SU-DHL-6 (cell line): ENCODE data around the gene PLSCR3.
A peak's percentile ranks its signal among the peaks of the same experiment; 100 is the strongest.

Experiments used
- H2AFZ ChIP-seq: fragments of 200-600 bp; sonication (generic); 2 replicates; pipeline ENCODE4 v1.6.1; 2014; ENCODE audit warnings: low read depth, mild to moderate bottlenecking, moderate library complexity, mixed read lengths, antibody characterized with exemption, low read length; ENCODE audit not compliant: severe bottlenecking
- H3F3A ChIP-seq: fragments of 200-600 bp; shearing (Covaris generic); 2 replicates; pipeline ENCODE4 v1.6.0; 2016; ENCODE audit warnings: antibody characterized with exemption, mild to moderate bottlenecking; ENCODE audit not compliant: insufficient read depth
- H3K27ac ChIP-seq: fragments of 200-600 bp; sonication (generic); 2 replicates; pipeline ENCODE4 v1.5.1; 2016; ENCODE audit warnings: low read depth, mild to moderate bottlenecking, low read length, moderate library complexity, mixed read lengths
- H3K27me3 ChIP-seq: fragments of 200-600 bp; sonication (generic), shearing (Covaris generic); 2 replicates; pipeline ENCODE4 v1.6.0; 2014; ENCODE audit warnings: mild to moderate bottlenecking, low read length
- H3K36me3 ChIP-seq: fragments of 200-600 bp; sonication (generic); 2 replicates; pipeline ENCODE4 v1.6.1; 2014; ENCODE audit warnings: mild to moderate bottlenecking, low read length, mixed read lengths
- H3K4me2 ChIP-seq: fragments of 300-600, 200-600 bp; shearing (Covaris generic), sonication (generic); 2 replicates; pipeline ENCODE4 v1.6.0; 2014; ENCODE audit warnings: low read length, low read depth, mild to moderate bottlenecking; ENCODE audit not compliant: poor library complexity, severe bottlenecking
- H3K4me3 ChIP-seq: fragments of 200-600 bp; sonication (generic); 2 replicates; pipeline ENCODE4 v1.5.1; 2014; ENCODE audit warnings: antibody characterized with exemption, low read length, mild to moderate bottlenecking, mixed read lengths; ENCODE audit not compliant: insufficient read depth, poor library complexity, severe bottlenecking
- H3K79me2 ChIP-seq: fragments of 200-600 bp; sonication (generic); 2 replicates; pipeline ENCODE4 v1.6.1; 2014; ENCODE audit warnings: mild to moderate bottlenecking, low read length, moderate library complexity; ENCODE audit not compliant: insufficient read depth
- H3K9ac ChIP-seq: fragments of 200-600 bp; sonication (generic); 2 replicates; pipeline ENCODE4 v1.7.0; 2014; ENCODE audit warnings: mild to moderate bottlenecking, low read length
- H3K9me2 ChIP-seq: fragments of 200-600 bp; sonication (generic); replicated peaks from 2 replicates; pipeline ENCODE4 v1.6.1; 2014; ENCODE audit warnings: low read length; ENCODE audit not compliant: insufficient read depth
- H3K9me3 ChIP-seq: fragments of 200-600 bp; sonication (generic); 2 replicates; pipeline ENCODE4 v1.6.1; 2014; ENCODE audit warnings: low read length, mixed read lengths; ENCODE audit not compliant: insufficient read depth
- H4K20me1 ChIP-seq: fragments of 200-600 bp; sonication (generic); 2 replicates; pipeline ENCODE4 v1.6.1; 2014; ENCODE audit warnings: low read depth, mild to moderate bottlenecking, antibody characterized with exemption, low read length, moderate library complexity, mixed read lengths
- EZH2phosphoT487 ChIP-seq: fragments of 200-600 bp; sonication (generic), shearing (Covaris generic); conservative IDR thresholded peaks from 2 replicates; pipeline ENCODE4 v1.6.1; 2018; ENCODE audit warnings: mild to moderate bottlenecking, antibody characterized with exemption, low read length, moderate library complexity, mixed read lengths
- TF ChIP-seq, protein P1 (sequence below): fragments of 200-600 bp; sonication (generic); IDR thresholded peaks from one replicate; pipeline ENCODE4 v1.5.1; 2017; ENCODE audit warnings: antibody characterized with exemption, mild to moderate bottlenecking, low read length, moderate library complexity; ENCODE audit not compliant: insufficient read depth, poor library complexity, severe bottlenecking

The PLSCR3 gene

GRCh38 chr17:7352503-7352889 lies 41.8 kb downstream of the PLSCR3 start:
- no peaks in the 10 kb centered on the region for H3K36me3 ChIP-seq
- H3K4me3 ChIP-seq = peak overlapping the region; percentile 71
- peak overlapping the region; percentile 16; the same call in 1 of the 2 replicates for H3K27ac ChIP-seq

DNA sequence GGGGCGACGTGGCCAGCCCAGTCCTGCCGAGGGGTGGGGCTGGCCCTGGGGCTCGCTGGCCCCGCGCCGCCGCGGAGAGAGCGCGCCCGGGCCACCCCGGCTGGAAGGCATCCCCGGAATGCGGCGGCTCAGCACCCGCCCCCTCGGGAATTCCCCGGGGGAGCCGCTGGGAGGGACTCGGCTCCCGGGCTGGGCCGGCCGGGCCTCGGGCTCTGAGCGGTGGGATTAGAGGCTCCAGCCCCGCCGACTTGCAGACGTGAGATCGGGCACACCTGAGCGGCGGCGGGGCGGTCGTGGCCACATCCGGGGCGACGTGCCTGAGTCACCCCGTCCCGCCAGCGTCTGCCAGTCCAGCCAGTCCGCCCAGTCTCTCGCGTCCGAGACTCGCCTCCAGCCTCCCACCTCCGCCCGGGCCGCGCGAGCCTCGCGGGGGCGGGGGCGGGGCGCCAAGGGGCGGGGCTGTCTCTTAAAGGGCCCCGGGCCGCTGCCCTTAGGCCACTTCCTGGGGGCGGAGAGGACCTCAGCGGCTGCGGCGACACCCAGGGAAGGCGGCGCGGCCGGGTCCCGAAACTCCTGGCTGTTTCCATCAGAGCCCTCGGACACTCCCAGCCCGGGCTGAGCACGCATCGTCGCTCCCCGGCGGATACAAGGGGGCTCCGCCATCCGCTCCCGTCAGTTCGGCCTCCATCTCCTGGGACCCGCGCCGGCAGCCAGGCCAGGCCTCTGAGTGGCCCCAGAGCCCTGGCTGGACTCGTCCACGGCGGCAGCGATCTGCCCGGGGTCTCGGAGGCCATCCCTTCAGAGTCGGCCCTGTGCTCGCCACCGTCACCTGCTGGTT lies 42.4 kb downstream of the PLSCR3 start, which contains the start of gene KCTD11:
Gene KCTD11, plus strand, starts transcription at position 498 of the 838 bp plus-strand sequence.
- Histone ChIP-seq H3K27me3 (no peaks in the 10 kb centered on the region), H3K27ac (peak within 1 kb of the TSS; percentile 71), H4K20me1 (no peaks in the 10 kb centered on the region), H3K9ac (peak within 1 kb of the TSS; percentile 85), H3K9me3 (no peaks in the 10 kb centered on the region), H3K4me3 (peak within 1 kb of the TSS; percentile 71), H3F3A (peaks cover 13% of the 10 kb centered on the region), H3K36me3 (no peaks in the 10 kb centered on the region), H3K79me2 (no peaks in the 10 kb centered on the region), H3K9me2 (no peaks in the 10 kb centered on the region), H2AFZ (peak within 1 kb of the TSS; percentile 55), H3K4me2 (peak within 1 kb of the TSS; percentile 71)
- TF ChIP-seq, protein P1, sequence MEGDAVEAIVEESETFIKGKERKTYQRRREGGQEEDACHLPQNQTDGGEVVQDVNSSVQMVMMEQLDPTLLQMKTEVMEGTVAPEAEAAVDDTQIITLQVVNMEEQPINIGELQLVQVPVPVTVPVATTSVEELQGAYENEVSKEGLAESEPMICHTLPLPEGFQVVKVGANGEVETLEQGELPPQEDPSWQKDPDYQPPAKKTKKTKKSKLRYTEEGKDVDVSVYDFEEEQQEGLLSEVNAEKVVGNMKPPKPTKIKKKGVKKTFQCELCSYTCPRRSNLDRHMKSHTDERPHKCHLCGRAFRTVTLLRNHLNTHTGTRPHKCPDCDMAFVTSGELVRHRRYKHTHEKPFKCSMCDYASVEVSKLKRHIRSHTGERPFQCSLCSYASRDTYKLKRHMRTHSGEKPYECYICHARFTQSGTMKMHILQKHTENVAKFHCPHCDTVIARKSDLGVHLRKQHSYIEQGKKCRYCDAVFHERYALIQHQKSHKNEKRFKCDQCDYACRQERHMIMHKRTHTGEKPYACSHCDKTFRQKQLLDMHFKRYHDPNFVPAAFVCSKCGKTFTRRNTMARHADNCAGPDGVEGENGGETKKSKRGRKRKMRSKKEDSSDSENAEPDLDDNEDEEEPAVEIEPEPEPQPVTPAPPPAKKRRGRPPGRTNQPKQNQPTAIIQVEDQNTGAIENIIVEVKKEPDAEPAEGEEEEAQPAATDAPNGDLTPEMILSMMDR = no peak
- no peak for TF ChIP-seq EZH2phosphoT487

More at GRCh38 chr17:7352503-7352889, 41.8 kb downstream of the PLSCR3 start:
- Histone ChIP-seq H3K9me3 (no peaks in the 10 kb centered on the region), H3K9me2 (no peaks in the 10 kb centered on the region), H3K4me2 (peak overlapping the region; percentile 71), H2AFZ (peak overlapping the region; percentile 55), H3K79me2 (no peaks in the 10 kb centered on the region), H4K20me1 (no peaks in the 10 kb centered on the region), H3K27me3 (no peaks in the 10 kb centered on the region), H3F3A (peaks cover 13% of the 10 kb centered on the region), H3K9ac (peak overlapping the region; percentile 85)
- TF ChIP-seq, protein P1 = no peak
- no peak for TF ChIP-seq EZH2phosphoT487

GRCh38 chr17:7348478-7349242 lies 45.7 kb downstream of the PLSCR3 start:
- no peak overlapping the region for H3K4me2 ChIP-seq
- H3K9me3 ChIP-seq = no peaks in the 10 kb centered on the region

More at GRCh38 chr17:7348478-7349242, 45.7 kb downstream of the PLSCR3 start:
- H2AFZ ChIP-seq = no peak overlapping the region
- H3F3A ChIP-seq = peaks cover 13% of the 10 kb centered on the region
- no peaks in the 10 kb centered on the region for H3K36me3 ChIP-seq
- no peak overlapping the region for H3K9ac ChIP-seq
- H3K9me2 ChIP-seq = no peaks in the 10 kb centered on the region
- no peak for TF ChIP-seq EZH2phosphoT487
- TF ChIP-seq, protein P1 = no peak
- no peaks in the 10 kb centered on the region for H3K27me3 ChIP-seq
- no peak overlapping the region for H3K27ac ChIP-seq
- H3K79me2 ChIP-seq = no peaks in the 10 kb centered on the region
- no peaks in the 10 kb centered on the region for H4K20me1 ChIP-seq
- no peak overlapping the region for H3K4me3 ChIP-seq
